ENCODE results near the gene PTPRO.

Gene PTPRO

GRCh38 chr12:15318841-15319240, 3.5 kb upstream of the PTPRO start:
- H3K4me2 ChIP-seq (ENCODE audit: low read depth, low read length, poor library complexity, severe bottlenecking): no peak overlapping the region
- no peaks in the 10 kb centered on the region for H3K27me3 ChIP-seq (ENCODE audit: low read length)
- no peak overlapping the region for H2AFZ ChIP-seq (ENCODE audit: low read depth, low read length, severe bottlenecking)
- H3K79me2 ChIP-seq (ENCODE audit: insufficient read depth, low read length): no peaks in the 10 kb centered on the region
- no peak overlapping the region for H3K27ac ChIP-seq (ENCODE audit: low read depth, low read length)
- no peak overlapping the region for H3K9ac ChIP-seq (ENCODE audit: low read length)
- no peaks in the 10 kb centered on the region for H4K20me1 ChIP-seq (ENCODE audit: low read depth, low read length)
- no peaks in the 10 kb centered on the region for H3K9me3 ChIP-seq (ENCODE audit: insufficient read depth, low read length)
- no peak overlapping the region for H3K4me3 ChIP-seq (ENCODE audit: insufficient read depth, low read length, poor library complexity, severe bottlenecking)
- H3K36me3 ChIP-seq (ENCODE audit: low read length): no peaks in the 10 kb centered on the region
- no peak for TF ChIP-seq CTCF (IDR thresholded peaks at IDR 0.05; ENCODE audit: insufficient read depth, low read length, poor library complexity, severe bottlenecking)
- TF ChIP-seq EZH2phosphoT487 (conservative IDR thresholded peaks at IDR 0.05; ENCODE audit: low read length): no peak
- H3F3A ChIP-seq (ENCODE audit: insufficient read depth): no peaks in the 10 kb centered on the region
- no peaks in the 10 kb centered on the region for H3K9me2 ChIP-seq (replicated peaks; ENCODE audit: insufficient read depth, low read length)

DNA sequence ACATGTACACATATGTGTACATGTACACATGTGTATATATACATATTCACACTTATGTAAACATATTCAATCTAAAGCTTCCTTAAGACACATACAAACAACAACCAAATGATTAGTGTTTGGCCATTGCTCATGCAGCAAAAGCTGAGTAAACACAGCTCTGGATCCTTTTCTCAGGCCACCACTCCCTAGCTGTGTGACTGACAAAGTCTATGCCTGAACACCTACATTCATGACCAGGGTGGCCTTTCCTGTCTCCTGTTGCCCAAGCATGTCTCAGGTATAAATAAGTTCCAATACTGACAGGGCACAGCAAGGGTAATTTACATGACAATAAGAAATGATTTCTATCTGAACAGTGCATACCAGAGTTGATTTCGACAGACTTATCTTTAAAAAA, 1.4 kb upstream of the PTPRO start:
- Histone ChIP-seq H3K9me3 (ENCODE audit: insufficient read depth, low read length) (no peaks in the 10 kb centered on the region), H3K36me3 (ENCODE audit: low read length) (no peaks in the 10 kb centered on the region), H3K79me2 (ENCODE audit: insufficient read depth, low read length) (no peaks in the 10 kb centered on the region), H4K20me1 (ENCODE audit: low read depth, low read length) (no peaks in the 10 kb centered on the region), H2AFZ (ENCODE audit: low read depth, low read length, severe bottlenecking) (no peak overlapping the region), H3K27ac (ENCODE audit: low read depth, low read length) (no peak overlapping the region), H3K4me2 (ENCODE audit: low read depth, low read length, poor library complexity, severe bottlenecking) (no peak overlapping the region), H3K4me3 (ENCODE audit: insufficient read depth, low read length, poor library complexity, severe bottlenecking) (no peak overlapping the region), H3F3A (ENCODE audit: insufficient read depth) (no peaks in the 10 kb centered on the region), H3K9me2 (replicated peaks; ENCODE audit: insufficient read depth, low read length) (no peaks in the 10 kb centered on the region), H3K27me3 (ENCODE audit: low read length) (no peaks in the 10 kb centered on the region), H3K9ac (ENCODE audit: low read length) (no peak overlapping the region)
- TF ChIP-seq EZH2phosphoT487 (conservative IDR thresholded peaks at IDR 0.05; ENCODE audit: low read length): no peak
- no peak for TF ChIP-seq CTCF (IDR thresholded peaks at IDR 0.05; ENCODE audit: insufficient read depth, low read length, poor library complexity, severe bottlenecking)

GRCh38 chr12:15323480-15323879, 1.2 kb downstream of the PTPRO start:
- Histone ChIP-seq H3K36me3 (ENCODE audit: low read length) (no peaks in the 10 kb centered on the region), H3K9me3 (ENCODE audit: insufficient read depth, low read length) (no peaks in the 10 kb centered on the region), H3K9me2 (replicated peaks; ENCODE audit: insufficient read depth, low read length) (no peaks in the 10 kb centered on the region), H3K9ac (ENCODE audit: low read length) (no peak overlapping the region), H4K20me1 (ENCODE audit: low read depth, low read length) (no peaks in the 10 kb centered on the region), H3K79me2 (ENCODE audit: insufficient read depth, low read length) (no peaks in the 10 kb centered on the region), H2AFZ (ENCODE audit: low read depth, low read length, severe bottlenecking) (no peak overlapping the region), H3K4me3 (ENCODE audit: insufficient read depth, low read length, poor library complexity, severe bottlenecking) (no peak overlapping the region), H3F3A (ENCODE audit: insufficient read depth) (no peaks in the 10 kb centered on the region), H3K27ac (ENCODE audit: low read depth, low read length) (no peak overlapping the region), H3K27me3 (ENCODE audit: low read length) (no peaks in the 10 kb centered on the region), H3K4me2 (ENCODE audit: low read depth, low read length, poor library complexity, severe bottlenecking) (no peak overlapping the region)
- TF ChIP-seq EZH2phosphoT487 (conservative IDR thresholded peaks at IDR 0.05; ENCODE audit: low read length) (no peak), CTCF (IDR thresholded peaks at IDR 0.05; ENCODE audit: insufficient read depth, low read length, poor library complexity, severe bottlenecking) (no peak)

DNA sequence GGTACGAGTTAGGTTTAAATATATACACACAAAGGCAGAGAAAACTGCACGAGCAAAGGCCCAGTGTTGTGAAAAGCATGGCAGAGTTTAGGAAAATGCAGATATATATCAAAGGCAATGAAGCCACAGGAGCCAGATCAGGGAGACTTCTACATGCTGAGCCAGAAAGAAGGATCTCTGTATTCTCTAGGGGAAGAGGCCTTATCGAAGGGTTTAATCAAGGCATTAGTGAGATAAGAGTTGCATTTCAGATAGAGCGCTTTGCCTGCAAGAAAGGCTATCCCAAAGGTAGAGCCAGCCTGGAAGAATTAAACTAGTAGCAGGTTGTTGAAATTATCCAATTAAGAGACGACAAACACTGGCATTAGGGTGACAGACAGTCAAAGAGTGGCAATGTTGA, 7.6 kb downstream of the PTPRO start:
- Histone ChIP-seq H3K79me2 (ENCODE audit: insufficient read depth, low read length) (no peaks in the 10 kb centered on the region), H3K27ac (ENCODE audit: low read depth, low read length) (no peak overlapping the region), H3K27me3 (ENCODE audit: low read length) (no peaks in the 10 kb centered on the region), H3F3A (ENCODE audit: insufficient read depth) (no peaks in the 10 kb centered on the region), H2AFZ (ENCODE audit: low read depth, low read length, severe bottlenecking) (no peak overlapping the region), H3K9me3 (ENCODE audit: insufficient read depth, low read length) (no peaks in the 10 kb centered on the region), H3K36me3 (ENCODE audit: low read length) (no peaks in the 10 kb centered on the region), H3K9me2 (replicated peaks; ENCODE audit: insufficient read depth, low read length) (no peaks in the 10 kb centered on the region), H3K9ac (ENCODE audit: low read length) (no peak overlapping the region), H4K20me1 (ENCODE audit: low read depth, low read length) (no peaks in the 10 kb centered on the region), H3K4me2 (ENCODE audit: low read depth, low read length, poor library complexity, severe bottlenecking) (no peak overlapping the region), H3K4me3 (ENCODE audit: insufficient read depth, low read length, poor library complexity, severe bottlenecking) (no peak overlapping the region)
- TF ChIP-seq CTCF (IDR thresholded peaks at IDR 0.05; ENCODE audit: insufficient read depth, low read length, poor library complexity, severe bottlenecking): no peak
- no peak for TF ChIP-seq EZH2phosphoT487 (conservative IDR thresholded peaks at IDR 0.05; ENCODE audit: low read length)
